K562 (cell line): ENCODE measurements around the gene BICC1. TPM values are rescaled to one million over a fixed set of nuclear protein-coding genes. Genes with fewer than 3 reads are reported as not detected.

Experiments
- ATAC-seq: fragments of 200-7000 bp; cut with Tn5 transposase; 3 replicates; pipeline ENCODE4 v1.9.1; 2020; ENCODE audit warnings: moderate library complexity
- BruUV-seq: library from RNA; stranded (reverse); fragments of 400-500 nt; replicated peaks from 2 replicates; lab custom pipeline; 2021; lab: Mats Ljungman, UMichigan
- CTCF ChIA-PET: fragments of 300-600 bp; formaldehyde crosslinking; extraction: SDS; loops from one replicate; lab custom pipeline; 2021; ENCODE audit warnings: low intra/inter-chr PET ratio; lab: Yijun Ruan, JAX
- POLR2A ChIA-PET: fragments of 300-600, 350-650 bp; sonication (Branson Sonifier 250); formaldehyde crosslinking; extraction: SDS; loops from one replicate; lab custom pipeline; 2021; ENCODE audit warnings: antibody characterized with exemption, inconsistent platforms; lab: Yijun Ruan, JAX
- DNase-seq, 4 experiments: peaks; one replicate each; pipeline versions ENCODE4 v3.0.0 to v3.0.0-alpha.2; 2011 to 2018; ENCODE audit warnings: low spot score in 3 of 4, mixed read lengths in 3 of 4; ENCODE audit errors: extremely low read depth in 1 of 4
- FAIRE-seq: peaks from 2 replicates; lab custom pipeline; 2011; peaks lifted over from hg19 to GRCh38; lab: Jason Lieb, UNC
- H2AFZ ChIP-seq: 2 replicates; pipeline ENCODE4 v1.6.0; 2011; ENCODE audit warnings: low read depth, low read length, control low read depth, inconsistent platforms
- H3K27ac ChIP-seq: fragments of 200-600 bp; 3 replicates; pipeline ENCODE4 v1.8.0; 2011; ENCODE audit warnings: low read depth, mild to moderate bottlenecking, control low read depth, inconsistent platforms, low read length, moderate library complexity, mixed read lengths; ENCODE audit errors: extremely low read depth
- H3K27me3 ChIP-seq, 2 experiments: fragments of 300-600 bp in 1 of 2; 2 replicates in 1 of 2; 3 replicates in 1 of 2; pipeline versions ENCODE4 v1.6.0 to v1.8.0; 2011; ENCODE audit warnings: inconsistent platforms in 2 of 2, low read length in 2 of 2, mild to moderate bottlenecking in 1 of 2, mixed read lengths in 1 of 2, moderate library complexity in 1 of 2; ENCODE audit not compliant: control insufficient read depth in 2 of 2, insufficient read depth in 2 of 2
- H3K36me3 ChIP-seq: fragments of 300-600 bp; 3 replicates; pipeline ENCODE4 v1.8.0; 2011; ENCODE audit warnings: mild to moderate bottlenecking, low read length, inconsistent platforms; ENCODE audit not compliant: control insufficient read depth, insufficient read depth
- H3K4me1 ChIP-seq, 2 experiments: fragments of 200-600 bp in 1 of 2; replicated peaks in 1 of 2; 2 replicates in 1 of 2; 3 replicates in 1 of 2; pipeline versions ENCODE4 v1.5.1 to v1.8.0; 2011; ENCODE audit warnings: inconsistent platforms in 2 of 2, low read length in 2 of 2, mild to moderate bottlenecking in 1 of 2, mixed read lengths in 1 of 2, moderate library complexity in 1 of 2; ENCODE audit not compliant: control insufficient read depth in 2 of 2, insufficient read depth in 2 of 2
- H3K4me2 ChIP-seq: 2 replicates; pipeline ENCODE4 v1.6.1; 2011; ENCODE audit warnings: low read length, control low read depth, inconsistent platforms, mixed read lengths; ENCODE audit not compliant: insufficient read depth
- H3K4me3 ChIP-seq: fragments of 200-600 bp; sonication (generic), shearing (Covaris generic); 2 replicates; pipeline ENCODE4 v1.5.1; 2016; ENCODE audit warnings: control low read depth, inconsistent platforms
- H3K79me2 ChIP-seq: fragments of 200-600 bp; 3 replicates; pipeline ENCODE4 v1.8.0; 2011; ENCODE audit warnings: low read length, inconsistent platforms; ENCODE audit not compliant: control insufficient read depth, insufficient read depth
- H3K9ac ChIP-seq, 2 experiments: 2 replicates each; pipeline versions ENCODE4 v1.6.0 to v1.6.1; 2011; ENCODE audit warnings: low read depth in 2 of 2, low read length in 2 of 2, control low read depth in 1 of 2, inconsistent platforms in 1 of 2, mild to moderate bottlenecking in 1 of 2, mixed read lengths in 1 of 2; ENCODE audit not compliant: insufficient read depth in 1 of 2
- H3K9me1 ChIP-seq: one replicate; pipeline ENCODE4 v1.6.0; 2011; ENCODE audit warnings: inconsistent platforms, mild to moderate bottlenecking, low read length, moderate library complexity; ENCODE audit not compliant: control insufficient read depth, insufficient read depth
- H3K9me3 ChIP-seq: replicated peaks from 2 replicates; pipeline ENCODE4 v1.5.1; 2011; ENCODE audit warnings: low read depth, low read length, inconsistent platforms; ENCODE audit not compliant: control insufficient read depth, insufficient read depth
- H4K20me1 ChIP-seq: replicated peaks from 2 replicates; pipeline ENCODE4 v1.6.1; 2011; ENCODE audit warnings: low read length, inconsistent platforms, mixed read lengths; ENCODE audit not compliant: control insufficient read depth, insufficient read depth
- ADNP ChIP-seq: fragments of 200-800 bp; sonication (Bioruptor generic); IDR thresholded peaks from 2 replicates; pipeline ENCODE4 v1.6.1; 2016; ENCODE audit warnings: missing genetic modification characterization, missing compliant biosample characterization
- CCAR2 ChIP-seq: fragments of 200-400 bp; formaldehyde crosslinking; IDR thresholded peaks from 2 replicates; pipeline ENCODE4 v1.6.1; 2017; ENCODE audit warnings: mild to moderate bottlenecking, low read depth, low read length
- EHMT2 ChIP-seq: fragments of 450-650 bp; IDR thresholded peaks from 2 replicates; pipeline ENCODE4 v1.6.1; 2018; ENCODE audit warnings: antibody characterized with exemption
- PHF20 ChIP-seq: fragments of 450-650 bp; IDR thresholded peaks from 2 replicates; pipeline ENCODE4 v1.6.1; 2018; ENCODE audit not compliant: partially characterized antibody
- RFX5 ChIP-seq: IDR thresholded peaks from 2 replicates; pipeline ENCODE4 v1.6.1; 2011; ENCODE audit warnings: low read depth, mild to moderate bottlenecking, improper control_type of control experiment, low read length
- TSC22D4 ChIP-seq: fragments of 450-650 bp; IDR thresholded peaks from 2 replicates; pipeline ENCODE4 v1.6.1; 2016; ENCODE audit warnings: missing genetic modification characterization, missing biosample characterization, control low read depth
- ZKSCAN3 ChIP-seq: fragments of 250-450 bp; sonication (Bioruptor Pico); IDR thresholded peaks from 2 replicates; pipeline ENCODE4 v1.4.0; 2020
- ZNF165 ChIP-seq: fragments of 250-450 bp; sonication (Bioruptor Pico); IDR thresholded peaks from 2 replicates; pipeline ENCODE4 v1.4.0; 2020; ENCODE audit warnings: borderline replicate concordance
- ZNF197 ChIP-seq: fragments of 200-800 bp; sonication (Bioruptor generic); IDR thresholded peaks from 2 replicates; pipeline ENCODE4 v1.6.1; 2016; ENCODE audit warnings: low read depth, missing genetic modification characterization, missing compliant biosample characterization
- ZNF586 ChIP-seq: fragments of 450-650 bp; formaldehyde crosslinking; conservative IDR thresholded peaks from 2 replicates; pipeline ENCODE4 v1.4.0; 2020; ENCODE audit warnings: mild to moderate bottlenecking, moderate library complexity
- ZNF75A ChIP-seq: fragments of 450-650 bp; formaldehyde crosslinking; IDR thresholded peaks from 2 replicates; pipeline ENCODE4 v1.4.0; 2020; ENCODE audit warnings: mild to moderate bottlenecking
- WGBS: fragments of 100-300 bp; shearing (Covaris generic); methylation state at CpG from one replicate; pipeline ENCODE4 v1.1.6; 2016; ENCODE audit warnings: low coverage, mixed read lengths; ENCODE audit not compliant: insufficient coverage; ENCODE audit errors: missing lambda C conversion rate; 5-methylcytosine and 5-hydroxymethylcytosine counted together
- in situ Hi-C: fragments of 300-500 bp; cut with MboI; formaldehyde crosslinking; loops from 4 replicates; pipeline ENCODE4 v1.15.0; 2018; ENCODE audit warnings: inconsistent platforms, mixed read lengths
- intact Hi-C: fragments of 100-400 bp; cut with micrococcal nuclease; formaldehyde crosslinking; loops from 2 replicates; pipeline ENCODE4 v1.14.2; 2022
- polyA plus RNA-seq, 8 experiments: library from polyadenylated mRNA; depleted of rRNA in 4 of 8; stranded (reverse) in 5 of 8; unstranded in 3 of 8; fragments of >200 nt; fragmentation: Nextera tagmentation in 2 of 8; fragmentation: Illumina TruSeq in 1 of 8; extraction: Ambion mirVana in 2 of 8; extraction: Trizol in 1 of 8; gene quantifications; 2 replicates each; pipeline versions ENCODE4 v1.2.1 to v1.2.3, GENCODE V29; 2011 to 2014; ENCODE audit warnings: inconsistent platforms in 1 of 8, missing spikeins in 1 of 8
- total RNA-seq, 7 experiments: library from RNA; depleted of rRNA in 6 of 7; stranded (reverse); fragments of >200 nt in 6 of 7; fragmentation: Illumina TruSeq in 2 of 7; extraction: Trizol in 2 of 7; gene quantifications; 2 replicates each; pipeline versions ENCODE4 v1.2.1 to v1.2.3, GENCODE V29; 2011 to 2021; ENCODE audit warnings: low replicate concordance in 1 of 7
- TF ChIP-seq, protein P1 (sequence below): sonication (generic); formaldehyde crosslinking; IDR thresholded peaks from 2 replicates; pipeline ENCODE4 v1.8.0; 2023; ENCODE audit warnings: mild to moderate bottlenecking, missing genetic modification reagents
- TF ChIP-seq, protein P2 (sequence below): fragments of 450-650 bp; formaldehyde crosslinking; IDR thresholded peaks from 2 replicates; pipeline ENCODE4 v1.4.0; 2020; ENCODE audit warnings: mild to moderate bottlenecking, moderate library complexity
- TF ChIP-seq, protein P3 (sequence below): fragments of 250-450 bp; sonication (Bioruptor Pico); IDR thresholded peaks from 2 replicates; pipeline ENCODE4 v1.4.0; 2020; ENCODE audit warnings: borderline replicate concordance

Gene BICC1
- total and polyA plus RNA-seq, 9 of the 15 experiments (the other 6 are each of a cell fraction or from before 2014, with no cell fraction given) = not detected

DNA sequence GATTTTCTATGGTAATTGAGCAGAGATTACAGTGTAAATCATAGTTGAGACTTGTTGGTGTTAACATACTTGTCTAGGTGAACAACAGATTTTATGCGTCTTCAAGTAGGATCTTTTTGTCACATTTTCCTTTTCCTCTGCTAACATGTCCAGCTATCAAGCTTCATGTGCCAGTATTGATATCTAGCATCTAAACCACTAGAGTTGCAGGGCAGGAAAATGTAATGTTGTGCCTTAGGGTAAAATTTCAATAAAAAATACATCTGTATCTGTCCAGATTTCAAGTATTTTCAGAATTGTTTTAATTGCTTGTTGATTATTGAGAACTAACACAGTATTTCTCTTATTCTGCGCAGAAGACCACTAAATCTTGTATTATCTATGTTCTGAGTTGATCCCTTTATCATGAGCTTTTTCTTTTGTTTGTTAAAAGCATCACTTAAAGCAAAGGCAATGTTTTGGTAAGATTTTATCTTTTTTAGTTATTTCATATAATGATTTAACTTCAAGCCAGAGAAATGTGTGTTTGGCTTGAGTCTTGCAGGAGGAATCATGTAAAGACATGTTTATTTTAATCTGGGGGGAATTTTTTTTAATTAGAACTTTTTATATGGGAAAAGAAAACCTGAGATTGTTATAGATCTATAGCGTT lies 16.5 kb downstream of the BICC1 start:
- H3K4me1 ChIP-seq = no peaks in the 10 kb centered on the region
- H3K4me2 ChIP-seq = no peak overlapping the region
- TF ChIP-seq, protein P1, sequence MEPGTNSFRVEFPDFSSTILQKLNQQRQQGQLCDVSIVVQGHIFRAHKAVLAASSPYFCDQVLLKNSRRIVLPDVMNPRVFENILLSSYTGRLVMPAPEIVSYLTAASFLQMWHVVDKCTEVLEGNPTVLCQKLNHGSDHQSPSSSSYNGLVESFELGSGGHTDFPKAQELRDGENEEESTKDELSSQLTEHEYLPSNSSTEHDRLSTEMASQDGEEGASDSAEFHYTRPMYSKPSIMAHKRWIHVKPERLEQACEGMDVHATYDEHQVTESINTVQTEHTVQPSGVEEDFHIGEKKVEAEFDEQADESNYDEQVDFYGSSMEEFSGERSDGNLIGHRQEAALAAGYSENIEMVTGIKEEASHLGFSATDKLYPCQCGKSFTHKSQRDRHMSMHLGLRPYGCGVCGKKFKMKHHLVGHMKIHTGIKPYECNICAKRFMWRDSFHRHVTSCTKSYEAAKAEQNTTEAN (CRISPR knock-in tag) = no peak
- TF ChIP-seq ZNF197 (CRISPR knock-in tag) (no peak), ADNP (tag) (no peak), CCAR2 (no peak), ZNF165 (CRISPR knock-in tag) (no peak), EHMT2 (no peak), PHF20 (no peak), ZNF586 (CRISPR knock-in tag) (no peak), TSC22D4 (tag) (no peak), ZNF75A (no peak), RFX5 (no peak), ZKSCAN3 (no peak)
- TF ChIP-seq, protein P2, sequence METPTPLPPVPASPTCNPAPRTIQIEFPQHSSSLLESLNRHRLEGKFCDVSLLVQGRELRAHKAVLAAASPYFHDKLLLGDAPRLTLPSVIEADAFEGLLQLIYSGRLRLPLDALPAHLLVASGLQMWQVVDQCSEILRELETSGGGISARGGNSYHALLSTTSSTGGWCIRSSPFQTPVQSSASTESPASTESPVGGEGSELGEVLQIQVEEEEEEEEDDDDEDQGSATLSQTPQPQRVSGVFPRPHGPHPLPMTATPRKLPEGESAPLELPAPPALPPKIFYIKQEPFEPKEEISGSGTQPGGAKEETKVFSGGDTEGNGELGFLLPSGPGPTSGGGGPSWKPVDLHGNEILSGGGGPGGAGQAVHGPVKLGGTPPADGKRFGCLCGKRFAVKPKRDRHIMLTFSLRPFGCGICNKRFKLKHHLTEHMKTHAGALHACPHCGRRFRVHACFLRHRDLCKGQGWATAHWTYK (CRISPR knock-in tag) = no peak
- TF ChIP-seq, protein P3, sequence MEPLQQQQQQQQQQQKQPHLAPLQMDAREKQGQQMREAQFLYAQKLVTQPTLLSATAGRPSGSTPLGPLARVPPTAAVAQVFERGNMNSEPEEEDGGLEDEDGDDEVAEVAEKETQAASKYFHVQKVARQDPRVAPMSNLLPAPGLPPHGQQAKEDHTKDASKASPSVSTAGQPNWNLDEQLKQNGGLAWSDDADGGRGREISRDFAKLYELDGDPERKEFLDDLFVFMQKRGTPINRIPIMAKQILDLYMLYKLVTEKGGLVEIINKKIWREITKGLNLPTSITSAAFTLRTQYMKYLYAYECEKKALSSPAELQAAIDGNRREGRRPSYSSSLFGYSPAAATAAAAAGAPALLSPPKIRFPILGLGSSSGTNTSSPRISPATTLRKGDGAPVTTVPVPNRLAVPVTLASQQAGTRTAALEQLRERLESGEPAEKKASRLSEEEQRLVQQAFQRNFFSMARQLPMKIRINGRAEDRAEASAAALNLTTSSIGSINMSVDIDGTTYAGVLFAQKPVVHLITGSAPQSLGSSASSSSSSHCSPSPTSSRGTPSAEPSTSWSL (CRISPR knock-in tag) = no peak
- no peaks in the 10 kb centered on the region for H3K27me3 ChIP-seq
- no peaks in the 10 kb centered on the region for H3K9me1 ChIP-seq
- in situ Hi-C loops (no loop called here), intact Hi-C loops (no loop called here)
- WGBS = 4% methylated on average over 3 of the region's 3 CpGs
- FAIRE-seq (no peak), ATAC-seq (no peak), DNase-seq (no peak)
- ChIA-PET CTCF (interaction anchor here (0.6 kb wide), 1 partner anchor 1283 kb away, joined by 4 read pairs; no protein-coding TSS in a partner anchor), POLR2A (no interaction called here)
- H3K9me3 ChIP-seq = no peaks in the 10 kb centered on the region
- no peak overlapping the region for H2AFZ ChIP-seq
- H4K20me1 ChIP-seq = no peaks in the 10 kb centered on the region
- H3K36me3 ChIP-seq = no peaks in the 10 kb centered on the region
- H3K9ac ChIP-seq = no peak overlapping the region
- H3K27ac ChIP-seq = no peak overlapping the region
- no peak overlapping the region for H3K4me3 ChIP-seq
- H3K79me2 ChIP-seq = no peaks in the 10 kb centered on the region
- BruUV-seq = no TSS peak
